Panc1 (cell line): ENCODE results near the gene ZNF518B.

Source experiments
- POLR2AphosphoS5 ChIP-seq: IDR thresholded peaks from 2 replicates; pipeline ENCODE4 v1.6.1; 2012; ENCODE audit warnings: mild to moderate bottlenecking, low read depth, low read length, moderate library complexity
- TCF7L2 ChIP-seq: IDR thresholded peaks from 2 replicates; pipeline ENCODE4 v1.6.1; 2011; ENCODE audit warnings: mild to moderate bottlenecking, low read depth, low read length, inconsistent platforms
- TF ChIP-seq, protein P1 (sequence below): fragments of 450-650 bp; IDR thresholded peaks from 2 replicates; pipeline ENCODE4 v1.5.1; 2017; ENCODE audit warnings: mild to moderate bottlenecking
- TF ChIP-seq, protein P2 (sequence below), 2 experiments: IDR thresholded peaks; 2 replicates each; pipeline ENCODE4 v1.6.1; 2011 to 2012; ENCODE audit warnings: low read depth in 2 of 2, control low read depth in 1 of 2, low read length in 1 of 2, mild to moderate bottlenecking in 1 of 2, moderate library complexity in 1 of 2; ENCODE audit not compliant: insufficient read depth in 1 of 2

DNA sequence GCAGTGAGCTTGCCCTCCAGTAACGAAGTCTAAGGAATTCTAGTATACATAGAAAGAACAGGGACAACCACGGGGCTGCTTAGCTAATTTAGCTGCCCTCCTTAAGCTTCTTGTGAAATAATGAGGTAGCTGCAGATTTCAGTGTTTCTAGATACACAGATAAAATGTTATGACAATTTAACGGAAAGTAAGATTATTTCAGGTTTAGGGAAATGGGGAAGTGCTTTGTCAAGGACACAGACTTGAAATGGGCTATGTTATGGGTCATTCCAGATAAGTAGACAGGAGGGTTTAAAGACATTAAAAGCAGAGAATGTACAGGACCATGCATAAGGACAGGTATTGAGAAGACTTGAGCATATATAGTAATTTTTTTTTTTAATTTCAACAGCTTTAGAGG, 34.2 kb upstream of the ZNF518B start:
- TF ChIP-seq, protein P1, sequence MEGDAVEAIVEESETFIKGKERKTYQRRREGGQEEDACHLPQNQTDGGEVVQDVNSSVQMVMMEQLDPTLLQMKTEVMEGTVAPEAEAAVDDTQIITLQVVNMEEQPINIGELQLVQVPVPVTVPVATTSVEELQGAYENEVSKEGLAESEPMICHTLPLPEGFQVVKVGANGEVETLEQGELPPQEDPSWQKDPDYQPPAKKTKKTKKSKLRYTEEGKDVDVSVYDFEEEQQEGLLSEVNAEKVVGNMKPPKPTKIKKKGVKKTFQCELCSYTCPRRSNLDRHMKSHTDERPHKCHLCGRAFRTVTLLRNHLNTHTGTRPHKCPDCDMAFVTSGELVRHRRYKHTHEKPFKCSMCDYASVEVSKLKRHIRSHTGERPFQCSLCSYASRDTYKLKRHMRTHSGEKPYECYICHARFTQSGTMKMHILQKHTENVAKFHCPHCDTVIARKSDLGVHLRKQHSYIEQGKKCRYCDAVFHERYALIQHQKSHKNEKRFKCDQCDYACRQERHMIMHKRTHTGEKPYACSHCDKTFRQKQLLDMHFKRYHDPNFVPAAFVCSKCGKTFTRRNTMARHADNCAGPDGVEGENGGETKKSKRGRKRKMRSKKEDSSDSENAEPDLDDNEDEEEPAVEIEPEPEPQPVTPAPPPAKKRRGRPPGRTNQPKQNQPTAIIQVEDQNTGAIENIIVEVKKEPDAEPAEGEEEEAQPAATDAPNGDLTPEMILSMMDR: no peak
- TF ChIP-seq, protein P2, sequence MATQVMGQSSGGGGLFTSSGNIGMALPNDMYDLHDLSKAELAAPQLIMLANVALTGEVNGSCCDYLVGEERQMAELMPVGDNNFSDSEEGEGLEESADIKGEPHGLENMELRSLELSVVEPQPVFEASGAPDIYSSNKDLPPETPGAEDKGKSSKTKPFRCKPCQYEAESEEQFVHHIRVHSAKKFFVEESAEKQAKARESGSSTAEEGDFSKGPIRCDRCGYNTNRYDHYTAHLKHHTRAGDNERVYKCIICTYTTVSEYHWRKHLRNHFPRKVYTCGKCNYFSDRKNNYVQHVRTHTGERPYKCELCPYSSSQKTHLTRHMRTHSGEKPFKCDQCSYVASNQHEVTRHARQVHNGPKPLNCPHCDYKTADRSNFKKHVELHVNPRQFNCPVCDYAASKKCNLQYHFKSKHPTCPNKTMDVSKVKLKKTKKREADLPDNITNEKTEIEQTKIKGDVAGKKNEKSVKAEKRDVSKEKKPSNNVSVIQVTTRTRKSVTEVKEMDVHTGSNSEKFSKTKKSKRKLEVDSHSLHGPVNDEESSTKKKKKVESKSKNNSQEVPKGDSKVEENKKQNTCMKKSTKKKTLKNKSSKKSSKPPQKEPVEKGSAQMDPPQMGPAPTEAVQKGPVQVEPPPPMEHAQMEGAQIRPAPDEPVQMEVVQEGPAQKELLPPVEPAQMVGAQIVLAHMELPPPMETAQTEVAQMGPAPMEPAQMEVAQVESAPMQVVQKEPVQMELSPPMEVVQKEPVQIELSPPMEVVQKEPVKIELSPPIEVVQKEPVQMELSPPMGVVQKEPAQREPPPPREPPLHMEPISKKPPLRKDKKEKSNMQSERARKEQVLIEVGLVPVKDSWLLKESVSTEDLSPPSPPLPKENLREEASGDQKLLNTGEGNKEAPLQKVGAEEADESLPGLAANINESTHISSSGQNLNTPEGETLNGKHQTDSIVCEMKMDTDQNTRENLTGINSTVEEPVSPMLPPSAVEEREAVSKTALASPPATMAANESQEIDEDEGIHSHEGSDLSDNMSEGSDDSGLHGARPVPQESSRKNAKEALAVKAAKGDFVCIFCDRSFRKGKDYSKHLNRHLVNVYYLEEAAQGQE (IDR thresholded peaks at IDR 0.05; ENCODE audit: insufficient read depth in 1 of 2, low read depth in 2 of 2, low read length in 1 of 2): no peak
- TF ChIP-seq TCF7L2 (no peak), POLR2AphosphoS5 (no peak)
